Hematopoietic multipotent progenitor cell treated with erythropoietin and hydrocortisone succinate and interleukin-3 and kit ligand, for 4 days (in vitro differentiated cells): ENCODE results near the gene OSBPL9.
"Not testable (repeated sequence)": the region's sequence is repeated elsewhere in the genome, so short reads cannot be mapped to it uniquely, and the experiment has no call there.

Source experiments
- DNase-seq: peaks from one replicate; pipeline ENCODE4 v3.0.0-alpha.2; 2015

OSBPL9 gene

DNA sequence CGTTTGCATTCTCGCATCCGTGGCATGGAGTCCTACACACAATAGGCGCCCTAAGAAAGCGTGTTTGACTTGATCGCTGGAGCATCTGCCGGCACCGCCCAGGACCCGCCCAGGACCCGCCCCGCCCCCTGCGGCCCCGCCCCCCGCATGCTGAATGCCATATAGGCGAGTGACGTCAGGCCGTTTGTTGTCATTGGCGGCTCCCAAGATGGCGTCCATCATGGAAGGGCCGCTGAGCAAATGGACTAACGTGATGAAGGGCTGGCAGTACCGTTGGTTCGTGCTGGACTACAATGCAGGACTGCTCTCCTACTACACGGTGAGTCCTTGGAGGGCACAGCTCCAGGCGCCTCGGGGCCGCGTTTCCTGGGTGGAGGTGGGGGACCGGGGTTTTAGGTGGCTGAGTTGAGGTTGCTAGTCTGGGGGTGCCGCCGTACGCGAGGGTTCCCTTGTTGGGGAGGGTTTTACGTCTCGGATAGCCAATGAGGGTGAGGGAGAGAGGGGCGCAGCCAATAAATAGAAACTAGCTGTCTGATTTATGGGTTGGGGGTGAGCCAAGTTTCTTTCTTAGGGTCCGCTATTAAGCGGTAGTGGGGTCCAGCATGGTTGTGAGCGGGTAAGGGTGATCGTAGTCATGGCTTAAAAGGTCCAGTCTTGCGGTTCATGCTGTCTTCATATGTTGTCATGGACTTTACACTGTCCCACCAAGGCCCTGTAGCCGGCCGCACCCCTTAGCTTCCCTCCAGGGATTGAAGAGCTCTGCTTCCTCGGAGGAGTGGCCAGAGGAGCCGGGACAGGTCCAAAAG is at the start of gene OSBPL9:
OSBPL9 (plus strand) TSS at position 190 of the 806 bp plus-strand sequence; CDS start at position 209, 19 bp downstream.
- peak; percentile 97 for DNase-seq

DNA sequence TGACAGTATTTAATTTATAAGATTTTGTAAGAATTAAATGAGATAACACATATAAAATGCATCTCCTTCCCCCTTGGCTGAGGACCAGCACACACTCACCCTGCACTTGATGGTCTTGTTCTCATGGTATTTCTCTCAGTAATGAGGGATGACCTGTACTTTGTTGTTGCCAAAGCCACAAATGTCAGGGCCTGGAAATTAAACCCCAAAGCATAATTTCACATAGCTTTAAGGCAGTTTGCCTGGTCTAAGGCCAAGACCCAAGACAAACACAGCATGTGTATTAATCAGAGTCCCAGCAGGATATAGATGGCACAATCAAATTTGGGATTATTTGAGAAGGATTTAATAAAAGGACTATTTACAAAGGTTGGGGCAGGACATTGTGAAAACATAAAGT is 49.2 kb upstream of the OSBPL9 start:
- no peak for DNase-seq

DNA sequence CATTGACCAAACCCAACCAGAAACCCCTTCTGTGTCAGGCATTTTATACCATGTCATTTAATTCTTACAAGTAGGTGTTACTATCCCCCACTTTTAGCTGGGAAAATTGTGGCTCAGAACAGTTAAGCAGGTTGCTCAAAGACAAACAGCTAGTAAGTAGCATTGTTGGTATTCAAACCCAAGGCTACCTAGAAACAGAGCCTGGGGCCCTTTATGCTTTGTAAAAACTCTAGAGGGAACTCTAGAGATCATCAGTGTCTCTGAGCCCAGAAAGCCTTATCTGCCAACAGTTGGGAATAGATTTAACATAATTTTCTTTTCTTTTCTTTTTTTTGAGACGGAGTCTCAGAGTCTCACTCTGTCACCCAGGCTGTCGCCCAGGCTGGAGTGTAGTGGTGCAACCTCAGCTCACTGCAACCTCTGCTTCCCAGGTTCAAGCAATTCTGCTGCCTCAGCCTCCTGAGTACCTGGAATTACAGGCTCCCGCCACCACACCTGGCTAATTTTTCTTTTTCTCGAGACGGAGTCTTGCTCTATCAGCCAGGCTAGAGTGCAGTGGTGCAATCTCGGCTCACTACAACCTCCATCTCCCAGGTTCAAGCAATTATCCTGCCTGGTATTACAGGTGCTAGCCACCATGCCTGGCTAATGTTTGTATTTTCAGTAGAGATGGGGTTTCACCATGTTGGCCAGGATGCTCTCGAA is 48.5 kb upstream of the OSBPL9 start:
- DNase-seq, result peak; percentile 28

- DNase-seq, result peak; percentile 78
These were observed 47.4 kb upstream of the OSBPL9 start for GRCh38 chr1:51569284-51570062.

DNA sequence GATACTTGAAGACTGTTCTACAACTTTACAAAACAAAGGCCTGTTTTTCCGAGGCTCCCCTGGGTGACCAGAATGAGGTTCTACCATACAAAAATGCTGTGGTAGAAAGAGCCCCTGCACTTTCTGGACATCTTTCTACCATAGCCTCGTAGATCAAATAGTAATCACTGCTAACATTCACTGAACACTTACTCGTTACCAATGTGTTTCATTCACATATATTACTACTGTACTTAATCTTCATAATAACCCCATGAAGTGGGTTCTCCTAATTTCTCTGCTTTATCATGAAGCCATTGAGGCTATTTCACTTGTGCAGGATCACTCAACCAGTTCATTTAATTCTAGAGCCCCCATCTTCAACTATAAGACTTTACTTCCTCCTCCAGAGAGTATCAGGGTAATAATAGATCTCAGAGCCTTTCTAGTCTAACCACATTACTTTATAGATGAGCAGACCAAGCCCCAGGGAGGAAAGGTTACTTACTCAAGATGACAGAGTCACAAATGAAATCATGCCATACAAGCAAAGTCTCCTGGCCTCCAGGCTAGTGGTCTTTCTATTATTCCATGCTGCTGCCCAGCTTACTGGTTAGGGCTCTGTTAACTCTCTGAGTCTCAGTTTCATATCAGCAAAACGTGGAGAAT is 46.7 kb upstream of the OSBPL9 start:
- DNase-seq, result peak; percentile 35

DNA sequence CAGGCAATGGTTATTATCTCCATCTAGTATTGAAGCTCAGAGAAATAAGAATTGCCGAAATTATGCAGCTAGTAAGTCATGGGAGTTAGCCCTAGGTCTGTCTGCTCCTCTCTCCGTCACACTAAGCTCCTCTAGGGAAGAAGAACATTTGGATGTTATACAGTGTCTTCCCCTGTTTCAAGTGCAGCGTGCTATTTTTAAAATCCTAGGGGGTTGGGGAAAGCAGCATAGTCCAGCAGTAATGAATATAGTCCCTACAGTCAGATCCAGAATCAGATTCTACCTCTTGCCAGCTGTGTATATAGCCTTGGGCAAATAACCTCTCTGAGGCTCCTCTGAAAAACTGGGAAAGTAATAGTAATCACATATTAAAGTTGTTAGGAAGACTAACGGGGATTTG is 44.5 kb upstream of the OSBPL9 start:
- DNase-seq, result no peak

DNA sequence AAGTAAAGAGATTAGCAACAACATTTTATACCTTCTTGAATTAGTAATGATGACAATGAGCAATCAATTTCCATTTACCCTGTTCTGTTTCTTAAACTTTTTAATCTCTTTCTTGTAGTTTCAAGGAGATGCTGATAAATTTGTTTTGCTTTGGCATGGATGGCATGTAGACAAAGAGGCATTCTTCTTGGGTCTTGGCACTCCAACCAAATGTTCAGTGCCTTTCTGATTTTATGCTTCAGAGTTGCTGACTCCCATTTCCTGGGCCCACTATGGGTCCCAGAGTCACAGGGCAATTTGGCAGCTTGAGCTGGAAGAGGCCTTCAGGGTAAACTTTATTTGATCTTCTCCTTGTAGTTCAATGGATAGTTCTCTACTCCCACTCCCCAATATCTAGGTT is 42.1 kb upstream of the OSBPL9 start:
- no peak for DNase-seq

- peak; percentile 31 for DNase-seq
These were observed 41.3 kb upstream of the OSBPL9 start for GRCh38 chr1:51575406-51576084.

DNA sequence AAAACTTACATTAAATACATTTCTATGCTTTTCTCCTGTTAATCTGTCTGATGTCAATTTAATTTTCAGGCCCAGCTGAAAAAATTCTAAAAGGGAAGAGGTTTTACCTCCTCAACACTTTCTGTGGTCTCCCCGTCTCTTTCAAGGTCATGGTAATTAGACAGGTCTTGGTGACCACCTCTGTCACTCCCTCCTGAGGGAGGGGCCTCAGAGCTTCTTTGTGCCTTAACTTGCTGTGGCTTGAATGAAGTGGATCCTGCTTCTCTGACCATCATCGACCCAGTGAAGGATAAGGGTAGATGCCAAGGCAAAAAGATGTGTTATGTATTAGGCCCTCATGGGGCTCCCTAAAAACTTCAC is 40.8 kb upstream of the OSBPL9 start:
- no peak for DNase-seq

DNA sequence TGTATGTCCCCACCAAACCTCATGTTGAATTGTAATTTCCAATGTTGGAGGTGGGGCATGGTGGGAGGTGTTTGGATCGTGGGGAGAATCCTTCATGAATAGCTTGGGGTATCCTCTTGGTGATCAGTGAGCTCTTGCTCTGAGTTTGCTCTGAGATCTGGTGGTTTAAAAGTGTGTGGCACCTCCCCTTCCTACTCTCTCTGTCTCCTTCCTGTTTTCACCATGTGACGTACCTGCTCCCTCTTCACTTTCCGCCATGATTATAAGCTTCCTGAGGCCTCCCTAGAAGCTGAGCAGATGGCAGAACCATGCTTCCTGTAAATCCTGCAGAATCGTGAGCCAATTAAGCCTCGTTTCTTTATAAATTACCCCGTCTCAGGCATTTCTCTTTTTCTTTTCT is 40.0 kb upstream of the OSBPL9 start:
- DNase-seq, result no peak

DNA sequence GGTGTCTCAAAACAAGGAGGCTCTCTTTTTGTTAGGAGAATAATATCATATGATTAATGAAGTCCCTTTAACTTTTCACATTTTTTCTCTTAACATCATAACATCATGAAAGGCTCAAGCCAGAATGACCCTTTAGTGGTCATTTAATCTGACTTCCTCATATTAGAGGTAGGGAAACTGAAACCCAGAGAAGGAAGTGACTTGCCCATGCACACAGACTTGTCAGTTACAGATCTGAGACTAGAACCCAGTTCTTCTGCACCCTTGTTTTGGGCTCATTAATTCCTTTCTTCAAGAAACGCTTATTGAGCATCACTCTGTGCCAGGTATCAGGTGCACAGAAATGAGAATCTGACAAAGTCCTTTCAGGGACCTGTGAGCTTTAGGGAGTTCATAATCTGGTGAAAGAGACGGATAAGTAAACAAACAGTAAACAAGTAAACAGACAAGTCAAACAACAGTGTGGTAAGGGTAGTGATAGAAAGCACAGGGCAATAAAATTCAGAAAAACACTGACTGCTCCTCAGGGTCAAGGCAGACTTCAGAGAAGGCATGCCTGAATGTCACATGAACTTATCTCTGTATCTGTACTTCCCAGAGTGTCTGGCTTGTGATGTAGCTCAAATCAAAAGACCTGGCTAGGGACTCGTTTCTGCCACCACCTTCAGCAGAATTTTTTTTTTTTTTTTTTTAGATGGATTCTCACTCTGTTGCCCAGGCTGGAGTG is 38.3 kb upstream of the OSBPL9 start:
- peak; percentile 49 for DNase-seq

DNA sequence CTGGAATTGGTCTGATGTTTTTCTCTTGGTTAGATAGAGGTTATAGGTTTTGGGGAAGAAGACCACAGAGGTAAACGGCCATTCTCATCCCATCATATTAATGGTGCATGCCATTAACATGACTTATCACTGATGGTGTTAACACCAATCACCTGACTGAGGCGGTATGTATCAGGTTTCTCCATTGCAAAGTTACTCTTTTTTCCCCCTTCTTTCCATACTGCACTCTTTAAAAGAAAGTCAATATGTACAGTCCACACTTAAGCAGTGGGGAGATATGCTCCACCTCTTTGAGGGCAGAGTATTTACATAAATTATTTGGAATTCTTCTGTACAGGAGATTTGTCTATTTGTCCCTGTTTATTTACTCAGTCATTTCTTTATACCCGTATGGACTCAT is 35.7 kb upstream of the OSBPL9 start:
- DNase-seq, result no peak

GRCh38 chr1:51583532-51583931 is 33.4 kb upstream of the OSBPL9 start:
- DNase-seq, result no peak

GRCh38 chr1:51584021-51584420 is 32.9 kb upstream of the OSBPL9 start:
- no peak for DNase-seq

- DNase-seq, result no peak
These were observed 24.2 kb upstream of the OSBPL9 start for GRCh38 chr1:51592711-51593110.

GRCh38 chr1:51594716-51595115 is 22.2 kb upstream of the OSBPL9 start:
- DNase-seq, result no peak

GRCh38 chr1:51600529-51600928 is 16.4 kb upstream of the OSBPL9 start:
- DNase-seq, result no peak

DNA sequence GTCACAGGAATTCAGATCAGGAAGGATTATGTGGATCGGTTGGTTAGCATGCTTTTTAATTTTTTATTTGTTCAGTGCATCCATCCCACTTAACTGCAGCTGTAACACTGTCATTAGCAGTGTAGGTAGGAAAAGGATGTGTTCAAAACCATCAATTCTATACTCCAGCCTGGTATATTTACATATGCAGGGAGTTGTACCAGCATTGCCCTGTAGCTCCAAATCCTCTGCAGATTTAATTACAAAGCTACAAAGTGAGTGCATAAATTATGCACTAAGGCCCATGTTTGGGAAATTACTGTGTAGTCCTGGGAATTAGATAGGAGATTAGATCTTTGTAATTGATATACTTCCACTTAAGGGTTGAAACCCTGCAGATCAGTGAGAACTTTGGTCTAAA is 15.9 kb upstream of the OSBPL9 start:
- no peak for DNase-seq

GRCh38 chr1:51605961-51606723 is 10.8 kb upstream of the OSBPL9 start:
- peak; percentile 76 for DNase-seq

DNA sequence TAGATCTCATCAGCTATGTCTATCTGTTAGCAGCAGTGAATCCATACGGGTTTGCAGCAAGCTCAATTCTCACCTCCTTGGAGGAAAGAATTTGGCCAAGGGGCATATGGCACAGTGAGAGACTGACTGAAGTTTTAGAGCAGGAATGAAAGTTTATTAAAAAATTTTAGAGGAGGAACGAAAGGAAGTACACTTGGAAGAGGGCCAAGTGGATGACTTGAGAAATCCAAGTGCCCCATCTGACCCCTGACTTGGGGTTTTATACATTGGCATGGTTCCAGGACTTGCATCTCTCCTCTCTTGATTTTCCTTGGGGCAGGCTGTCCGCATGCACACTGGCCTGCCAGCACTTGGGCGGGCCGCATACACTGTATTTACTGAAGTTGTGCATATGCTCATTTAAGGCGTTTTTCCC is 9.2 kb upstream of the OSBPL9 start:
- DNase-seq, result peak; percentile 72

DNA sequence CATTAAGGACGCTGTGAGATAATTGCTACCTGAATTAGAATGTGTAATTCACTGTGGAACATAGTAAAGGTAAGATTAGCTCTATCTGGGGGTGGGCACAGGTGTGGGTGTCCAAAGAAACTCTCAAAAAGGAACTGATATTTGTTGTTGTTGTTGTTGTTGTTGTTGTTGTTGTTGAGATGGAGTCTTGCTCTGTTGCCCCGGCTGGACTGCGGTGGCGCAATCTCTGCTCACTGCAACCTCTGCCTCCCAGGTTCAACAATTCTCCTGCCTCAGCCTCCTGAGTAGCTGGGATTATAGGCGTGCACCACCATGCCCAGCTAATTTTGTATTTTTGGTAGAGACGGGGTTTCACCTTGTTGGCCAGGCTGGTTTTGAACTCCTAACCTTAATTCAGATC is 6.8 kb upstream of the OSBPL9 start:
- DNase-seq, result not testable (repeated sequence)
